K562 (cell line): ENCODE data around the gene NUP43. TPM values are rescaled to one million over a fixed set of nuclear protein-coding genes. Genes with fewer than 3 reads are reported as not detected.

ENCODE experiments used
- FOXA3 ChIP-seq, 2 experiments: fragments of 450-650 bp in 1 of 2; sonication (generic) in 1 of 2; formaldehyde crosslinking; IDR thresholded peaks in 1 of 2; conservative IDR thresholded peaks in 1 of 2; 2 replicates each; pipeline versions ENCODE4 v1.4.0 to v1.8.0; 2020 to 2022; ENCODE audit warnings: mild to moderate bottlenecking in 2 of 2, missing genetic modification reagents in 1 of 2
- MXD1 ChIP-seq: fragments of 250-450 bp; sonication (Bioruptor Pico); IDR thresholded peaks from 2 replicates; pipeline ENCODE4 v1.8.0; 2021; ENCODE audit warnings: borderline replicate concordance, mild to moderate bottlenecking, moderate library complexity; ENCODE audit not compliant: poor library complexity, severe bottlenecking
- NR4A1 ChIP-seq, 2 experiments: fragments of 250-450 bp in 1 of 2; fragments of 450-650 bp in 1 of 2; sonication (Bioruptor Pico) in 1 of 2; IDR thresholded peaks; 2 replicates each; pipeline versions ENCODE4 v1.4.0 to v1.6.1; 2016 to 2020; ENCODE audit warnings: mild to moderate bottlenecking in 2 of 2, missing compliant biosample characterization in 1 of 2, missing genetic modification characterization in 1 of 2, moderate library complexity in 1 of 2
- PRDM10 ChIP-seq: fragments of 450-650 bp; IDR thresholded peaks from 2 replicates; pipeline ENCODE4 v1.6.1; 2018; ENCODE audit not compliant: partially characterized antibody
- PRMT5 ChIP-seq: sonication (generic); formaldehyde crosslinking; IDR thresholded peaks from 2 replicates; pipeline ENCODE4 v1.5.0; 2020; ENCODE audit warnings: missing genetic modification reagents
- ZBTB40 ChIP-seq, 2 experiments: fragments of 450-650 bp in 1 of 2; sonication (generic) in 1 of 2; formaldehyde crosslinking in 1 of 2; IDR thresholded peaks; 2 replicates each; pipeline versions ENCODE4 v1.7.1 to v1.9.0; 2016 to 2022; ENCODE audit warnings: inconsistent platforms in 1 of 2, mild to moderate bottlenecking in 1 of 2, missing genetic modification reagents in 1 of 2
- ZNF212 ChIP-seq: fragments of 450-650 bp; formaldehyde crosslinking; IDR thresholded peaks from 2 replicates; pipeline ENCODE4 v1.4.0; 2020; ENCODE audit warnings: mild to moderate bottlenecking
- ZNF274 ChIP-seq: IDR thresholded peaks from 2 replicates; pipeline ENCODE4 v1.6.1; 2011; ENCODE audit warnings: low read depth, mild to moderate bottlenecking, low read length, moderate library complexity, borderline replicate concordance
- ZNF766 ChIP-seq: fragments of 200-800 bp; sonication (Bioruptor generic); conservative IDR thresholded peaks from 2 replicates; pipeline ENCODE4 v1.6.1; 2016; ENCODE audit warnings: missing genetic modification characterization, missing compliant biosample characterization
- polyA plus RNA-seq, 8 experiments: library from polyadenylated mRNA; depleted of rRNA in 4 of 8; stranded (reverse) in 5 of 8; unstranded in 3 of 8; fragments of >200 nt; fragmentation: Nextera tagmentation in 2 of 8; fragmentation: Illumina TruSeq in 1 of 8; extraction: Ambion mirVana in 2 of 8; extraction: Trizol in 1 of 8; gene quantifications; 2 replicates each; pipeline versions ENCODE4 v1.2.1 to v1.2.3, GENCODE V29; 2011 to 2014; ENCODE audit warnings: inconsistent platforms in 1 of 8, missing spikeins in 1 of 8
- total RNA-seq, 7 experiments: library from RNA; depleted of rRNA in 6 of 7; stranded (reverse); fragments of >200 nt in 6 of 7; fragmentation: Illumina TruSeq in 2 of 7; extraction: Trizol in 2 of 7; gene quantifications; 2 replicates each; pipeline versions ENCODE4 v1.2.1 to v1.2.3, GENCODE V29; 2011 to 2021; ENCODE audit warnings: low replicate concordance in 1 of 7
- TF ChIP-seq, protein P1 (sequence below): IDR thresholded peaks from 2 replicates; pipeline ENCODE4 v1.6.1; 2011; ENCODE audit warnings: borderline replicate concordance, low read depth, mild to moderate bottlenecking, moderate library complexity, low read length; ENCODE audit not compliant: insufficient read depth, poor library complexity, severe bottlenecking

The NUP43 gene
- total and polyA plus RNA-seq, 9 of the 15 experiments (the other 6 are each of a cell fraction or from before 2014, with no cell fraction given), result 28.9 to 136 (median 67.4) TPM

- TF ChIP-seq ZBTB40 (IDR thresholded peaks at IDR 0.05) (no peak), ZBTB40 (CRISPR knock-in tag; IDR thresholded peaks at IDR 0.05) (no peak), ZNF766 (CRISPR knock-in tag) (peak; percentile 92), ZNF212 (CRISPR knock-in tag) (no peak), MXD1 (CRISPR knock-in tag) (no peak), NR4A1 (CRISPR knock-in tag; IDR thresholded peaks at IDR 0.05) (no peak), NR4A1 (tag; IDR thresholded peaks at IDR 0.05) (no peak), FOXA3 (CRISPR knock-in tag; conservative IDR thresholded peaks at IDR 0.05 in 1 of 2, IDR thresholded peaks at IDR 0.05 in 1 of 2) (0 out of 4 replicates have a peak, but pooled peaks of 1 of the 2 experiments have one; percentile 46), PRMT5 (CRISPR knock-in tag) (no peak; the same call in 1 of the 2 replicates), ZNF274 (no peak), PRDM10 (peak; percentile 96)
- TF ChIP-seq, protein P1, sequence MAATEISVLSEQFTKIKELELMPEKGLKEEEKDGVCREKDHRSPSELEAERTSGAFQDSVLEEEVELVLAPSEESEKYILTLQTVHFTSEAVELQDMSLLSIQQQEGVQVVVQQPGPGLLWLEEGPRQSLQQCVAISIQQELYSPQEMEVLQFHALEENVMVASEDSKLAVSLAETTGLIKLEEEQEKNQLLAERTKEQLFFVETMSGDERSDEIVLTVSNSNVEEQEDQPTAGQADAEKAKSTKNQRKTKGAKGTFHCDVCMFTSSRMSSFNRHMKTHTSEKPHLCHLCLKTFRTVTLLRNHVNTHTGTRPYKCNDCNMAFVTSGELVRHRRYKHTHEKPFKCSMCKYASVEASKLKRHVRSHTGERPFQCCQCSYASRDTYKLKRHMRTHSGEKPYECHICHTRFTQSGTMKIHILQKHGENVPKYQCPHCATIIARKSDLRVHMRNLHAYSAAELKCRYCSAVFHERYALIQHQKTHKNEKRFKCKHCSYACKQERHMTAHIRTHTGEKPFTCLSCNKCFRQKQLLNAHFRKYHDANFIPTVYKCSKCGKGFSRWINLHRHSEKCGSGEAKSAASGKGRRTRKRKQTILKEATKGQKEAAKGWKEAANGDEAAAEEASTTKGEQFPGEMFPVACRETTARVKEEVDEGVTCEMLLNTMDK, result no peak
Measured at GRCh38 chr6:149750136-149750609, 3.8 kb upstream of the NUP43 start (continued).
